ENCODE results near the gene MYO15A. TPM values are rescaled to one million over a fixed set of nuclear protein-coding genes. Genes with fewer than 3 reads are reported as not detected.

Gene MYO15A
- total and polyA plus RNA-seq, 2 experiments from 2014 or later: 1.0 to 2.2 TPM

GRCh38 chr17:18173740-18174139 is 65.2 kb downstream of the MYO15A start (continued):
- TF ChIP-seq CTCF (conservative IDR thresholded peaks at IDR 0.05; ENCODE audit: low read depth in 2 of 2) (no peak), JUNB (IDR thresholded peaks at IDR 0.05; ENCODE audit: unreplicated experiment) (no peak)

GRCh38 chr17:18176176-18176575 is 67.6 kb downstream of the MYO15A start:
- H3K27ac Mint-ChIP-seq: no peak overlapping the region
- Histone ChIP-seq H2AFZ (no peak overlapping the region), H3K27ac (ENCODE audit: low read depth) (no peak overlapping the region)
- TF ChIP-seq NANOG (IDR thresholded peaks at IDR 0.05; ENCODE audit: borderline replicate concordance) (no peak), ZNF331 (CRISPR knock-in tag; IDR thresholded peaks at IDR 0.05; ENCODE audit: low read depth) (no peak), CTCF (conservative IDR thresholded peaks at IDR 0.05; ENCODE audit: low read depth in 2 of 2) (no peak), EZH2phosphoT487 (IDR thresholded peaks at IDR 0.05; ENCODE audit: unreplicated experiment) (no peak), JUNB (IDR thresholded peaks at IDR 0.05; ENCODE audit: unreplicated experiment) (no peak), ETS1 (IDR thresholded peaks at IDR 0.05) (no peak), REST (IDR thresholded peaks at IDR 0.05; ENCODE audit: unreplicated experiment) (no peak), ZNF462 (CRISPR knock-in tag; IDR thresholded peaks at IDR 0.05) (no peak), CREB1 (CRISPR knock-in tag; IDR thresholded peaks at IDR 0.05; ENCODE audit: low read depth) (no peak), EZH2 (IDR thresholded peaks at IDR 0.05; ENCODE audit: low read depth, unreplicated experiment) (no peak)

More at GRCh38 chr17:18176176-18176575, 67.6 kb downstream of the MYO15A start:
- H3K9me3 Mint-ChIP-seq: no peaks in the 10 kb centered on the region; the same call in 2 of the 3 replicates
- Histone ChIP-seq H3K27me3 (ENCODE audit: insufficient read depth) (no peaks in the 10 kb centered on the region), H3K9me2 (ENCODE audit: insufficient read depth) (no peaks in the 10 kb centered on the region), H3K79me2 (replicated peaks; ENCODE audit: insufficient read depth) (no peaks in the 10 kb centered on the region), H3K4me3 (no peak overlapping the region), H3K4me2 (no peak overlapping the region), H3K4me1 (ENCODE audit: insufficient read depth) (no peaks in the 10 kb centered on the region), H3K36me3 (ENCODE audit: insufficient read depth) (no peaks in the 10 kb centered on the region), H3F3A (replicated peaks; ENCODE audit: low read depth) (no peaks in the 10 kb centered on the region), H4K20me1 (replicated peaks; ENCODE audit: insufficient read depth) (no peaks in the 10 kb centered on the region)
- no peaks in the 10 kb centered on the region for H3K36me3 Mint-ChIP-seq (ENCODE audit: low read depth)
- H3K27me3 Mint-ChIP-seq (ENCODE audit: insufficient read depth, low read depth, poor library complexity): peaks cover 5% of the 10 kb centered on the region
- DNase-seq (ENCODE audit: low spot score) (no peak), ATAC-seq (no peak)
- H3K4me3 Mint-ChIP-seq: no peak overlapping the region
- peaks cover 7% of the 10 kb centered on the region; the same call in 2 of the 3 replicates for H3K4me1 Mint-ChIP-seq

Measured in GM23338 (cell line).